Body of pancreas (tissue), 4 donors: ENCODE results near the gene FCGR3A.
"Not testable (repeated sequence)": the region's sequence is repeated elsewhere in the genome, so short reads cannot be mapped to it uniquely, and the experiment has no call there.

ENCODE experiments used
- CTCF ChIP-seq, 7 experiments: fragments of 450-650 bp in 4 of 7; fragments of 200-600 bp in 3 of 7; sonication (generic) in 3 of 7; IDR thresholded peaks; one replicate each; pipeline ENCODE4 v1.5.1; 2016 to 2019; ENCODE audit warnings: antibody characterized with exemption in 7 of 7
- POLR2A ChIP-seq, 3 donors: fragments of 450-650 bp; IDR thresholded peaks; one replicate each; pipeline ENCODE4 v1.6.1; 2016; ENCODE audit warnings: antibody characterized with exemption in 3 of 3, mild to moderate bottlenecking in 2 of 3

- TF ChIP-seq CTCF, POLR2A (IDR thresholded peaks at IDR 0.05): not testable (repeated sequence)
Measured at GRCh38 chr1:161542091-161542559, 7.5 kb downstream of the FCGR3A start.
